ENCODE results near the gene UBE2E3. TPM values are rescaled to one million over a fixed set of nuclear protein-coding genes. Genes with fewer than 3 reads are reported as not detected.

The UBE2E3 gene
- total and polyA plus RNA-seq, 4 donors = 21.3 to 51.5 (median 32.0) TPM

DNA sequence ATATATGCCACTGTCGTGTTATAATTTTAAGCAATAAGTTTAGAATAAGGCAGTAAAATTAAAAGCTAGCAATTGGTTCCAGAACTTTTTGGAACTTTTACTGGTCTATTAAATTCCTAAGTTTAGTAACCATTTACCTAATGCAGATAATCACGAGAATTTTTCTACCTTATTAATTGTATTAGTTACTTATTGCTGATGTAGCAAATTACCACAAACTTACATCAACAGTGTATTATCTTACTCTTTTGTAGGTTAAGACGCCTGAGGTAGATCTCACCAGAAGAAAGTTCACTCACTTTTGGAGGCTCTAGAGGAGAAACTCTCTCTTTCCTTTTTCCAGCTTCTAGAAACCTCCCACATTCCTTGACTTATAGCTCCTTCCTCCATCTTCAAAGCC lies 14.0 kb upstream of the UBE2E3 start:
- TF ChIP-seq RAD21 (IDR thresholded peaks at IDR 0.05) (no peak), FOXA2 (IDR thresholded peaks at IDR 0.05) (no peak), EGR1 (IDR thresholded peaks at IDR 0.05; ENCODE audit: low read depth in 2 of 2) (no peak), RXRA (IDR thresholded peaks at IDR 0.05) (no peak), TAF1 (conservative IDR thresholded peaks at IDR 0.05) (no peak), GABPA (IDR thresholded peaks at IDR 0.05 in 1 of 2, conservative IDR thresholded peaks at IDR 0.05 in 1 of 2) (no peak), SP1 (IDR thresholded peaks at IDR 0.05) (no peak), FOXA1 (IDR thresholded peaks at IDR 0.05) (no peak), NR2F2 (IDR thresholded peaks at IDR 0.05) (no peak), HNF4A (conservative IDR thresholded peaks at IDR 0.05) (no peak), JUND (IDR thresholded peaks at IDR 0.05) (no peak), YY1 (IDR thresholded peaks at IDR 0.05) (no peak), HNF4G (IDR thresholded peaks at IDR 0.05) (no peak)
- TF ChIP-seq, protein P1, sequence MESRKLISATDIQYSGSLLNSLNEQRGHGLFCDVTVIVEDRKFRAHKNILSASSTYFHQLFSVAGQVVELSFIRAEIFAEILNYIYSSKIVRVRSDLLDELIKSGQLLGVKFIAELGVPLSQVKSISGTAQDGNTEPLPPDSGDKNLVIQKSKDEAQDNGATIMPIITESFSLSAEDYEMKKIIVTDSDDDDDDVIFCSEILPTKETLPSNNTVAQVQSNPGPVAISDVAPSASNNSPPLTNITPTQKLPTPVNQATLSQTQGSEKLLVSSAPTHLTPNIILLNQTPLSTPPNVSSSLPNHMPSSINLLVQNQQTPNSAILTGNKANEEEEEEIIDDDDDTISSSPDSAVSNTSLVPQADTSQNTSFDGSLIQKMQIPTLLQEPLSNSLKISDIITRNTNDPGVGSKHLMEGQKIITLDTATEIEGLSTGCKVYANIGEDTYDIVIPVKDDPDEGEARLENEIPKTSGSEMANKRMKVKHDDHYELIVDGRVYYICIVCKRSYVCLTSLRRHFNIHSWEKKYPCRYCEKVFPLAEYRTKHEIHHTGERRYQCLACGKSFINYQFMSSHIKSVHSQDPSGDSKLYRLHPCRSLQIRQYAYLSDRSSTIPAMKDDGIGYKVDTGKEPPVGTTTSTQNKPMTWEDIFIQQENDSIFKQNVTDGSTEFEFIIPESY (IDR thresholded peaks at IDR 0.05) = no peak
- TF ChIP-seq, protein P2, sequence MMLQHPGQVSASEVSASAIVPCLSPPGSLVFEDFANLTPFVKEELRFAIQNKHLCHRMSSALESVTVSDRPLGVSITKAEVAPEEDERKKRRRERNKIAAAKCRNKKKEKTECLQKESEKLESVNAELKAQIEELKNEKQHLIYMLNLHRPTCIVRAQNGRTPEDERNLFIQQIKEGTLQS (IDR thresholded peaks at IDR 0.05) = no peak
- TF ChIP-seq, protein P3, sequence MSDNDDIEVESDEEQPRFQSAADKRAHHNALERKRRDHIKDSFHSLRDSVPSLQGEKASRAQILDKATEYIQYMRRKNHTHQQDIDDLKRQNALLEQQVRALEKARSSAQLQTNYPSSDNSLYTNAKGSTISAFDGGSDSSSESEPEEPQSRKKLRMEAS (IDR thresholded peaks at IDR 0.05) = no peak
- TF ChIP-seq, protein P4, sequence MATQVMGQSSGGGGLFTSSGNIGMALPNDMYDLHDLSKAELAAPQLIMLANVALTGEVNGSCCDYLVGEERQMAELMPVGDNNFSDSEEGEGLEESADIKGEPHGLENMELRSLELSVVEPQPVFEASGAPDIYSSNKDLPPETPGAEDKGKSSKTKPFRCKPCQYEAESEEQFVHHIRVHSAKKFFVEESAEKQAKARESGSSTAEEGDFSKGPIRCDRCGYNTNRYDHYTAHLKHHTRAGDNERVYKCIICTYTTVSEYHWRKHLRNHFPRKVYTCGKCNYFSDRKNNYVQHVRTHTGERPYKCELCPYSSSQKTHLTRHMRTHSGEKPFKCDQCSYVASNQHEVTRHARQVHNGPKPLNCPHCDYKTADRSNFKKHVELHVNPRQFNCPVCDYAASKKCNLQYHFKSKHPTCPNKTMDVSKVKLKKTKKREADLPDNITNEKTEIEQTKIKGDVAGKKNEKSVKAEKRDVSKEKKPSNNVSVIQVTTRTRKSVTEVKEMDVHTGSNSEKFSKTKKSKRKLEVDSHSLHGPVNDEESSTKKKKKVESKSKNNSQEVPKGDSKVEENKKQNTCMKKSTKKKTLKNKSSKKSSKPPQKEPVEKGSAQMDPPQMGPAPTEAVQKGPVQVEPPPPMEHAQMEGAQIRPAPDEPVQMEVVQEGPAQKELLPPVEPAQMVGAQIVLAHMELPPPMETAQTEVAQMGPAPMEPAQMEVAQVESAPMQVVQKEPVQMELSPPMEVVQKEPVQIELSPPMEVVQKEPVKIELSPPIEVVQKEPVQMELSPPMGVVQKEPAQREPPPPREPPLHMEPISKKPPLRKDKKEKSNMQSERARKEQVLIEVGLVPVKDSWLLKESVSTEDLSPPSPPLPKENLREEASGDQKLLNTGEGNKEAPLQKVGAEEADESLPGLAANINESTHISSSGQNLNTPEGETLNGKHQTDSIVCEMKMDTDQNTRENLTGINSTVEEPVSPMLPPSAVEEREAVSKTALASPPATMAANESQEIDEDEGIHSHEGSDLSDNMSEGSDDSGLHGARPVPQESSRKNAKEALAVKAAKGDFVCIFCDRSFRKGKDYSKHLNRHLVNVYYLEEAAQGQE (IDR thresholded peaks at IDR 0.05) = no peak
- TF ChIP-seq, protein P5, sequence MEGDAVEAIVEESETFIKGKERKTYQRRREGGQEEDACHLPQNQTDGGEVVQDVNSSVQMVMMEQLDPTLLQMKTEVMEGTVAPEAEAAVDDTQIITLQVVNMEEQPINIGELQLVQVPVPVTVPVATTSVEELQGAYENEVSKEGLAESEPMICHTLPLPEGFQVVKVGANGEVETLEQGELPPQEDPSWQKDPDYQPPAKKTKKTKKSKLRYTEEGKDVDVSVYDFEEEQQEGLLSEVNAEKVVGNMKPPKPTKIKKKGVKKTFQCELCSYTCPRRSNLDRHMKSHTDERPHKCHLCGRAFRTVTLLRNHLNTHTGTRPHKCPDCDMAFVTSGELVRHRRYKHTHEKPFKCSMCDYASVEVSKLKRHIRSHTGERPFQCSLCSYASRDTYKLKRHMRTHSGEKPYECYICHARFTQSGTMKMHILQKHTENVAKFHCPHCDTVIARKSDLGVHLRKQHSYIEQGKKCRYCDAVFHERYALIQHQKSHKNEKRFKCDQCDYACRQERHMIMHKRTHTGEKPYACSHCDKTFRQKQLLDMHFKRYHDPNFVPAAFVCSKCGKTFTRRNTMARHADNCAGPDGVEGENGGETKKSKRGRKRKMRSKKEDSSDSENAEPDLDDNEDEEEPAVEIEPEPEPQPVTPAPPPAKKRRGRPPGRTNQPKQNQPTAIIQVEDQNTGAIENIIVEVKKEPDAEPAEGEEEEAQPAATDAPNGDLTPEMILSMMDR (IDR thresholded peaks at IDR 0.05; ENCODE audit: low read depth, low read length, missing input control) = no peak
- 93% methylated on average over 3 of the region's 3 CpGs for WGBS
- Histone ChIP-seq H3K9me3 (ENCODE audit: control insufficient read depth in 4 of 4, low read length in 3 of 4) (no peaks in the 10 kb centered on the region), H3K9ac (ENCODE audit: low read depth in 1 of 2, low read length in 2 of 2) (no peak overlapping the region), H3K4me3 (ENCODE audit: low read depth in 1 of 3, low read length in 3 of 3) (no peak overlapping the region), H3K4me1 (ENCODE audit: control insufficient read depth in 4 of 4, insufficient read depth in 4 of 4, low read length in 3 of 4) (no peaks in the 10 kb centered on the region), H3K36me3 (ENCODE audit: control insufficient read depth in 4 of 4, insufficient read depth in 3 of 4, low read depth in 1 of 4, low read length in 3 of 4) (no peaks in the 10 kb centered on the region), H3K27ac (ENCODE audit: low read depth in 1 of 2, low read length in 2 of 2) (no peak overlapping the region), H3K27me3 (ENCODE audit: control insufficient read depth in 4 of 4, insufficient read depth in 4 of 4, low read length in 3 of 4) (no peaks in the 10 kb centered on the region)
- no peak for DNase-seq (ENCODE audit: low spot score)

Measured in liver (tissue), 9 donors.